SH-SY5Y (cell line): ENCODE measurements around the gene GRID2.

ENCODE experiments used
- GATA2 ChIP-seq: IDR thresholded peaks from 2 replicates; pipeline ENCODE4 v1.6.1; 2011; ENCODE audit warnings: mild to moderate bottlenecking, low read depth, low read length
- GATA3 ChIP-seq: IDR thresholded peaks from 2 replicates; pipeline ENCODE4 v1.6.1; 2011; ENCODE audit warnings: low read depth, mild to moderate bottlenecking, low read length, moderate library complexity

- TF ChIP-seq GATA2 (no peak), GATA3 (no peak)
Measured at GRCh38 chr4:93199492-93199891, 895.7 kb downstream of the GRID2 start.
